ENCODE results near the gene ABCC1. TPM values are rescaled to one million over a fixed set of nuclear protein-coding genes. Genes with fewer than 3 reads are reported as not detected.

The ABCC1 gene
- total RNA-seq, 1 donor from 2014 or later, result 47.9 TPM

DNA sequence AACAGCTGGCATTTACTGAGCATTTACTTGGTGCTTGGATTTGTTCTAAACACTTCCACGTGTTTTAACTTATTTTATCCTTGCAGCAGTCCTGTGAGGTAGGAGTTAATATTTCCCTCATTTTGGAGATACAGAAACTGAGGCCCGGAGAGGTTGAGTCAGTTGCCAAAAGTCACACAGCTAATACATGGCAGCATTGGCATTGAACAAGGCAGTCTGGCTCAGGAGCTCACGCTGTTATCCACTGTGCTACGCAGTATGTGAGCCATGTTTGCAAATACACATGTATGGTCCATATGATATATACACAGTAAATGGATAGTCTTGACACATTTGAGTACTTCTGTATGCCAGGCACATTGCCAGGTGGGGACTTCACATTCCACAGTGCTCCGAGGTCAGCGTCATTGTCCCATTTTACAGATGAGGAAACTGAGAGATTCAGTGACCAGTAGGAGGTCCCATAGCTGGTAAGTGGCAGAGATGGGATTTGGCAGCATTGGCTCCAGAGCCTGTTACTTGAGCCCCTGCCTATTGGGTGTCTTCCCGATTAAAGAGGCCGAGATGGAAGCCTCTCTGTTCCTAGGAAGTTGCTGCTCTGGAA is 163.1 kb downstream of the ABCC1 start:
- no peak for DNase-seq (ENCODE audit: low spot score)
- H3K9me3 Mint-ChIP-seq (ENCODE audit: low read depth), result no peaks in the 10 kb centered on the region
- H3K4me3 Mint-ChIP-seq (ENCODE audit: unreplicated experiment), result no peak overlapping the region
- H3K36me3 Mint-ChIP-seq (ENCODE audit: low read depth), result peaks cover 37% of the 10 kb centered on the region
- no peak overlapping the region for H3K27ac Mint-ChIP-seq (ENCODE audit: unreplicated experiment)
- H3K27me3 Mint-ChIP-seq (ENCODE audit: low read depth), result no peaks in the 10 kb centered on the region
- TF ChIP-seq, protein P1, sequence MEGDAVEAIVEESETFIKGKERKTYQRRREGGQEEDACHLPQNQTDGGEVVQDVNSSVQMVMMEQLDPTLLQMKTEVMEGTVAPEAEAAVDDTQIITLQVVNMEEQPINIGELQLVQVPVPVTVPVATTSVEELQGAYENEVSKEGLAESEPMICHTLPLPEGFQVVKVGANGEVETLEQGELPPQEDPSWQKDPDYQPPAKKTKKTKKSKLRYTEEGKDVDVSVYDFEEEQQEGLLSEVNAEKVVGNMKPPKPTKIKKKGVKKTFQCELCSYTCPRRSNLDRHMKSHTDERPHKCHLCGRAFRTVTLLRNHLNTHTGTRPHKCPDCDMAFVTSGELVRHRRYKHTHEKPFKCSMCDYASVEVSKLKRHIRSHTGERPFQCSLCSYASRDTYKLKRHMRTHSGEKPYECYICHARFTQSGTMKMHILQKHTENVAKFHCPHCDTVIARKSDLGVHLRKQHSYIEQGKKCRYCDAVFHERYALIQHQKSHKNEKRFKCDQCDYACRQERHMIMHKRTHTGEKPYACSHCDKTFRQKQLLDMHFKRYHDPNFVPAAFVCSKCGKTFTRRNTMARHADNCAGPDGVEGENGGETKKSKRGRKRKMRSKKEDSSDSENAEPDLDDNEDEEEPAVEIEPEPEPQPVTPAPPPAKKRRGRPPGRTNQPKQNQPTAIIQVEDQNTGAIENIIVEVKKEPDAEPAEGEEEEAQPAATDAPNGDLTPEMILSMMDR (IDR thresholded peaks at IDR 0.05), result no peak
- H3K4me1 Mint-ChIP-seq (ENCODE audit: low read depth), result no peaks in the 10 kb centered on the region

- Mint-ChIP-seq H3K4me3 (ENCODE audit: unreplicated experiment) (no peak overlapping the region), H3K9me3 (ENCODE audit: low read depth) (no peaks in the 10 kb centered on the region), H3K27me3 (ENCODE audit: low read depth) (no peaks in the 10 kb centered on the region), H3K27ac (ENCODE audit: unreplicated experiment) (no peak overlapping the region), H3K36me3 (ENCODE audit: low read depth) (peaks cover 41% of the 10 kb centered on the region), H3K4me1 (ENCODE audit: low read depth) (no peaks in the 10 kb centered on the region)
- no peak for DNase-seq (ENCODE audit: low spot score)
- TF ChIP-seq, protein P1 (IDR thresholded peaks at IDR 0.05), result no peak
Measured at GRCh38 chr16:16113076-16113475, 163.7 kb downstream of the ABCC1 start.

- TF ChIP-seq, protein P1 (IDR thresholded peaks at IDR 0.05), result no peak
- Mint-ChIP-seq H3K9me3 (ENCODE audit: low read depth) (peaks cover 3% of the 10 kb centered on the region), H3K27me3 (ENCODE audit: low read depth) (no peaks in the 10 kb centered on the region), H3K36me3 (ENCODE audit: low read depth) (peaks cover 39% of the 10 kb centered on the region), H3K27ac (ENCODE audit: unreplicated experiment) (no peak overlapping the region), H3K4me3 (ENCODE audit: unreplicated experiment) (no peak overlapping the region), H3K4me1 (ENCODE audit: low read depth) (no peaks in the 10 kb centered on the region)
- no peak for DNase-seq (ENCODE audit: low spot score)
Measured at GRCh38 chr16:16116841-16117240, 167.4 kb downstream of the ABCC1 start.

DNA sequence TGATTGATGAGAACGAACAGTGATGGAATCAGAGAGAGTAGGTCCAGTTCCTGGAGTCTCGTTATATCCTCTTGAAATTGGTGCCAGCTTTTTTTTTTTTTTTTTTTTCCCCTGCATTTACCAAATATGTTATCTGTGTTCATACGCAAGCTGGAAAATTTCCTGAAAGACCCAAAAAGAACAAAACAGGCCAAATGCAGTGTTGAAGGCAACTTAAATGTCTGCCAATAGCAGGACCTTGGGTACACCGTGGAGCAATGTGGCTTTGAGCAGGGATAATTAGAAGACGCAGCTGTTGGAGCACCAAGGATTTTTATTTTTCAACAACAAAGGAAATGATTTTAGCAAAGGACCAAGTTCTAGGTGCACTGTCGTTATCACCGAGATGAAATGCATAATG is 168.9 kb downstream of the ABCC1 start:
- Mint-ChIP-seq H3K4me3 (ENCODE audit: unreplicated experiment) (no peak overlapping the region), H3K9me3 (ENCODE audit: low read depth) (peaks cover 3% of the 10 kb centered on the region), H3K27me3 (ENCODE audit: low read depth) (no peaks in the 10 kb centered on the region), H3K27ac (ENCODE audit: unreplicated experiment) (no peak overlapping the region), H3K36me3 (ENCODE audit: low read depth) (peaks cover 40% of the 10 kb centered on the region), H3K4me1 (ENCODE audit: low read depth) (no peaks in the 10 kb centered on the region)
- TF ChIP-seq, protein P1 (IDR thresholded peaks at IDR 0.05), result no peak
- DNase-seq (ENCODE audit: low spot score), result no peak

GRCh38 chr16:16120044-16120381 is 170.6 kb downstream of the ABCC1 start:
- H3K9me3 Mint-ChIP-seq (ENCODE audit: low read depth), result peaks cover 14% of the 10 kb centered on the region
- TF ChIP-seq, protein P1 (IDR thresholded peaks at IDR 0.05), result no peak

More at GRCh38 chr16:16120044-16120381, 170.6 kb downstream of the ABCC1 start:
- Mint-ChIP-seq H3K27ac (ENCODE audit: unreplicated experiment) (no peak overlapping the region), H3K36me3 (ENCODE audit: low read depth) (peaks cover 48% of the 10 kb centered on the region), H3K27me3 (ENCODE audit: low read depth) (no peaks in the 10 kb centered on the region), H3K4me1 (ENCODE audit: low read depth) (no peaks in the 10 kb centered on the region), H3K4me3 (ENCODE audit: unreplicated experiment) (no peak overlapping the region)
- DNase-seq (ENCODE audit: low spot score), result no peak

Data from chondrocyte (in vitro differentiated cells).